SJSA1 (cell line): ENCODE results near the gene PITRM1. TPM values are rescaled to one million over a fixed set of nuclear protein-coding genes. Genes with fewer than 3 reads are reported as not detected.

ENCODE experiments used
- total RNA-seq: library from RNA; depleted of rRNA; stranded (reverse); fragments of >200 nt; shearing (Covaris generic); gene quantifications from 2 replicates; pipeline ENCODE4 v1.2.3, GENCODE V29; 2014; rRNA removed

PITRM1 gene
- total RNA-seq, 1 experiment from 2014 or later = 72.8 TPM

Other genes with a start within 250 kb of the PITRM1 start
- gene PFKP, start 105.2 kb downstream of the PITRM1 start, total RNA-seq = 515 and 604 TPM in 2 replicates